ENCODE measurements around the gene STAT3.
"Not testable (repeated sequence)": the region's sequence is repeated elsewhere in the genome, so short reads cannot be mapped to it uniquely, and the experiment has no call there.

STAT3 gene

GRCh38 chr17:42346481-42346880 lies 41.8 kb downstream of the STAT3 start:
- DNase-seq (ENCODE audit: low spot score): no peak

- DNase-seq (ENCODE audit: low spot score): no peak
These were observed 42.7 kb downstream of the STAT3 start for GRCh38 chr17:42345396-42346073.

- DNase-seq (ENCODE audit: low spot score): peak; percentile 65
These were observed 45.8 kb downstream of the STAT3 start for GRCh38 chr17:42342242-42343008.

- no peak for DNase-seq (ENCODE audit: low spot score)
These were observed 46.7 kb downstream of the STAT3 start for GRCh38 chr17:42341568-42341967.

DNA sequence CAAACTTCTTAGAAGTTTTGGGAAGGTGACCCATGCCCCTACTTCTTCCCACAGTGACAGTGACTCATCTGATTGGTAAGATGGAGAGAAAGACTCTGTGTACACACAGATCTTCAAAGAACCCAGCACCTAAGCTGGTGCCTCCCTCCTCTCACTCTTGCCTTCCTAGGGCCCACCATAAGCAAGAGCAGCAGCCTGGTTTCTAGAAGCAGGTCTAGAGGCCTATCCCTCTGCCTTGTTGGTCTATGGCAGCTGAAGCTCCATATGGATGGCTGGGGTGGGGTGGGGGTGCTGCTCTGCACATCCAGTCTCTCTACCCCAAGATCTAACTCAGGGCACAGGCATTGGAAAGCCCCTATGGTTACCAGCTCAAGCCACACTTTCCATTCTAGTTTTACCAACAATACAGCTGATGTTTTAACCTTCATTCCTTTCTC lies 47.5 kb downstream of the STAT3 start:
- peak; percentile 29 for DNase-seq (ENCODE audit: low spot score)

DNA sequence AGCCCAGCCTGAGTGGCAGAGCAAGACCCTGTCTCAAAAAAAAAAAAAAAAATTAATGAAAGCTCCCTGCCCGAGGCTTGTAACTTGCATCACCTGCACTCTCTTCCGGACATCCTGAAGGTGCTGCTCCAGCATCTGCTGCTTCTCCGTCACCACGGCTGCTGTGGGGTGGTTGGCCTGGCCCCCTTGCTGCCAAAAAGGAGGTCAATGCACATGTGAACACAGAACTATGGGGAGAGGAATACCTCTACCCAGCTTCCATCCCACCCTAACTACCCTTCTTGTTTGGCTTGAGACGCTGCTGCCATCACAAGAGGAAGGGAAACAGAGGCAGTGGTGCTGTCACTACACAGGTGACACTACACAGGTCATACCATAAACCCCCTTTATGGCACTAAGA lies 49.0 kb downstream of the STAT3 start:
- no peak for DNase-seq (ENCODE audit: low spot score)

DNA sequence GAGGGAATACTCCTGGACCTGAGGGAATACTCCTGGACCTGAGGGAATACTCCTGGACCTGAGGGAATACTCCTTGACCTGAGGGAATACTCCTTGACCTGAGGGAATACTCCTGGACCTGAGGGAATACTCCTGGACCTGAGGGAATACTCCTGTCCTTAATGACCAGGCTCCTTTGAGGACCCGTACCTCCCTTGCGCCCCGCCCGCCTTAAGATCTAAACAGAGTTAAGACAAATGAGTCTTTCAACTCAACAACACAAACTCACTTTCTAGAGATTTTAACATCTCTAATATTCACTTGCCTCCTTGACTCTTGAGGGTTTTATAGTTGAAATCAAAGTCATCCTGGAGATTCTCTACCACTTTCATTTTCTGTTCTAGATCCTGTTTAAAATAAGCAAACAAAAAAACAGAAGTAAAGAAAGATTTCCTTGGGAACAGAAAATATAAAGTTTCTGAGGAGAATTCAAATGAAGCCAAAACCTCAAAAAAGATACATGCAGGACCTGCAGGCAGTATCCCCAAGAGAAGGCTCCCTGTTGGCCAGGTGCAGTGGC lies 49.7 kb downstream of the STAT3 start:
- no peak for DNase-seq (ENCODE audit: low spot score)

GRCh38 chr17:42337442-42337841 lies 50.8 kb downstream of the STAT3 start:
- DNase-seq (ENCODE audit: low spot score): peak; percentile 85

DNA sequence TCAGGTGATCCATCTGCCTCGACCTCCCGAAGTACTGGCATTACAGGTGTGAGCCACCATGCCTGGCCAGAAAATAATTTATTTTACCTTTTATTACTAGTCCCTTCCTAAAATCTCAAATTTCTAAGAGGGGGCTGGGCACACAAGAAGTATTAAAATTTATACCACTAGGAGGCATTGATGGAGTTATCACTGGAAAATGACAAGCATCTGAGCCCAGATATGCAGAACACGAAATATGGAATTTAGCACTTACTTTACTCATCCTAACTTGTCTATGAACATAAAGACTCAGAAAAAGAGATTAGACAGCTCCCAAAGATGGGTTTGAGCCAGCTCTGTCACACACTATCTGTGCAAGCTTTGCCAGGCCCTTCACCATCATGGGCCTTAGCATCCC lies 53.6 kb downstream of the STAT3 start:
- no peak for DNase-seq (ENCODE audit: low spot score)

GRCh38 chr17:42333053-42333452 lies 55.2 kb downstream of the STAT3 start:
- no peak for DNase-seq (ENCODE audit: low spot score)

DNA sequence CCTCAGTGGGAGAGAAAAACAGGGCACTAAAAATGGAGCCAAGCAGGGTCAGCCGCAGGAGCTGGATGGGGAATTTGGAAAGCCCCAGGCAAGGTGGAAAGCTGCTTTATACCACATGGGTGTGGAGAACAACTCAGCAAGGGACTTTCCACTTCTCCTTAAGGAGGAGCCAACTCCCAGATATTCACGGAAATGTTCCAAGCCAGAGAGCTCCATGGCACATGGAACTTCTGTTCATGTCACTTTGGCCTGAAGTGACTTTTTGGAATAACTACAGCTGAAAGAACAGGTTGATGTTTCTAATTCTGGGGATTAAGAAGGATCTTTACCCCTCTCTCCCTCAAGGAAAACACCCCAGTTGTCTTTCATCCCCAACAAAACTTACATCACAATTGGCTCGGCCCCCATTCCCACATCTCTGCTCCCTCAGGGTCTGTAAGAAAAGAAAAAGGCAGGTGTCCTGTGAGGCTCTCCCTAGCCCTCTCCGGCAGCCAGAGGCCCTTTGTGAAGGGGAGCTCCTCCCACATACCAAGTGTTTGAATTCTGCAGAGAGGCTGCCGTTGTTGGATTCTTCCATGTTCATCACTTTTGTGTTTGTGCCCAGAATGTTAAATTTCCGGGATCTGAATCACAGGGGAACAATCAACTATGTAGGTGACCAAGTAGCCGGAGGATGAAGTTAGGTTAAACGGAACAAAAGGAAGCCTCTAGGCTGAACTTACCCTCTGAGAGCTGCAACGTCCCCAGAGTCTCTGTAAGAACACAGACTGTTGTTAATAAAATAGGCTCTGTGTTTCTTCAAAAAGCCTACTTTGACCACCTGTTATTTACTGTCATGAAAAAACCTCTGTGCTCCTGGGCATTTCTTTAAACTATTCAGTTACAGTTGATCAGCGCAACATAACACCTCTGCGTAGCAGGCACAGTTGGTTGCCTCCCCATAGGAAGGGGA lies 58.9 kb downstream of the STAT3 start:
- DNase-seq (ENCODE audit: low spot score): no peak

- no peak for DNase-seq (ENCODE audit: low spot score)
These were observed 63.2 kb downstream of the STAT3 start for GRCh38 chr17:42325026-42325425.

DNA sequence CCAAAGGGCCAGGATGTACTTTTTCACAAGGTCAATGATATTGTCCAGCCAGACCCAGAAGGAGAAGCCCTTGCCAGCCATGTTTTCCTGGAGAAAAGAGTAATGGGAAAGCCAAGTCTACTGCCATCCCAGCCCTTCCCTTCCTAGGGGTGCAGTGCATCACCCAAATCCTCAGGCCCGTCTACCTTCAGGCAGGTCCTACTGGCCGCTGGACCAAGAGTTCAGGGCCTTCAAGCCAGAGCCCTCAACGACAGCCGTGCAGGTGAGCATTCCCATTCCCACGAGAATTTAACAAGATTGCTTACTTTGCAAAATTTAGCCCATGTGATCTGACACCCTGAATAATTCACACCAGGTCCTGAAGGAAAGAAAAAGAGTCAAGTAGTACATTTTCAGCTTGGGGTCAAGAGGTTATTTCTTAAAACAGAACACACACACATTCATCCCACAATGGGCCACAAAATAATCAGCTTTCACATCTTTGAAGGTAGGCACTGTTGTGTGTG lies 64.9 kb downstream of the STAT3 start:
- no peak for DNase-seq (ENCODE audit: low spot score)

- peak; percentile 94 for DNase-seq (ENCODE audit: low spot score)
These were observed 65.6 kb downstream of the STAT3 start for GRCh38 chr17:42322382-42323267.

DNA sequence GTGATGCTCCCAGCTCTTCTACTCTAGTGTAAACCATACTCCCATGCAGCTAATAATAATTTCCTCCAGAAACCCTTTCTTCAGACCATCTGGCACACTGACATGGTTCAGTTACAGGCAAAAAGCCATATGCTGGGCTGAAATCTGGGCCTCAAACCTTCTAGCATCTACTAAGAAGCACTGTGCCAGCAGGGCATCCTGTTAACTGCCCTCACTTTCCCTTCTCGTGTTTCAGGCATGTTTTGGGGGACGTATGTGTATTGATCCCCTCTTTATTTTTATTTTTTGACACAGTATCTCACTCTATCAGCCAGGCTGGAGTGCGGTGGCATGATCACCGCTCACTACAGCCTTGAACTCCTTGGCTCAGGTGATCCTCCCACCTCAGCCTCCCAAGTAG lies 66.7 kb downstream of the STAT3 start:
- DNase-seq (ENCODE audit: low spot score): no peak

GRCh38 chr17:42317967-42318366 lies 70.3 kb downstream of the STAT3 start:
- DNase-seq (ENCODE audit: low spot score): not testable (repeated sequence)

DNA sequence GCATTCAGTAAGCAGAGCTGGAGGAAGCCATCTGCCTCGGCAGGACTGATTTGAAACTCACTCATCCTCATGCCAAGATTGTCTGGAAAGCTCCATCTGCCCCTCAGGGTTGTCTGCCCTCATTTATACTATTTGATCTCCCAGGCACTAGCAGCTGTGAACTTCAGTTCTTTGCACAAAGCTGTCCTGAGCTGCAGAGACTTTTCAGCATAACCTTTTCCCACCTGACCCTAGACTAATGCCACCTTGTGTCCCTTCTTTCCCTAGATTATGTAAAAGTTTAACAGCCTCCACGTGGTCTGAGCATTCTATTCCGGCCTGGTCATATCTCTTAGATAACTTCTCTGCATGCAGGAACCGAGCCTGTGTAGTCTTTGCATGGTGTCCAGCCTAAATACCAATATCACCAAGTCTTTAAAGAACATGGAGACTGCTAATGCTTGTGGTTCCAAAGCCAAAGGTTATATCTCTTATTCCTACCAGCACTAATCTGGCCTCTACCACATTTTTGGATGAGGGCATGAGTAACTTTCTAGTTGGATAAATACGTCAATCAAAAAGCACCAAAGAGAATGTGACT lies 70.9 kb downstream of the STAT3 start:
- no peak for DNase-seq (ENCODE audit: low spot score)

DNA sequence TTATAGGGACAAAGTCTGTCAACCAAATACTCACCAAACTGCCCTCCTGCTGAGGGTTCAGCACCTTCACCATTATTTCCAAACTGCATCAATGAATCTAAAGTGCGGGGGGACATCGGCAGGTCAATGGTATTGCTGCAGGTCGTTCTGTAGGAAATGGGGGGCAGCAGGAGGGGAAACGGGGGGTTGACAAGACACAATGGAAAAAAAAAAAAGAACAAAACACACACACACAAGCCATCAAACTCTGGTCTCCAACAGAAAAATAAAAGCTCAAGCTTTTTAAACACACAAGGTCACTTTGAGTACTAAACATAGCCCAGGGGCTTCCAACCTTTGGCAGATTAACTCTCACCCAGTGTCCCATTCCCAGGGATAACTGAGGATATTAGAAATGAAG lies 71.5 kb downstream of the STAT3 start:
- no peak for DNase-seq (ENCODE audit: low spot score)

- DNase-seq (ENCODE audit: low spot score): peak; percentile 19
These were observed 72.7 kb downstream of the STAT3 start for GRCh38 chr17:42315402-42316156.

Measured in CD4-positive, alpha-beta T cell treated with Interleukin-15 for 4 hours (primary cell).